TTC549 (cell line): ENCODE measurements around the gene CDH13.

Source experiments
- FAIRE-seq: peaks from 2 replicates; lab custom pipeline; 2012; peaks lifted over from hg19 to GRCh38; lab: Jason Lieb, UNC

Gene CDH13

GRCh38 chr16:83125999-83126568, 499.3 kb downstream of the CDH13 start:
- FAIRE-seq = no peak

DNA sequence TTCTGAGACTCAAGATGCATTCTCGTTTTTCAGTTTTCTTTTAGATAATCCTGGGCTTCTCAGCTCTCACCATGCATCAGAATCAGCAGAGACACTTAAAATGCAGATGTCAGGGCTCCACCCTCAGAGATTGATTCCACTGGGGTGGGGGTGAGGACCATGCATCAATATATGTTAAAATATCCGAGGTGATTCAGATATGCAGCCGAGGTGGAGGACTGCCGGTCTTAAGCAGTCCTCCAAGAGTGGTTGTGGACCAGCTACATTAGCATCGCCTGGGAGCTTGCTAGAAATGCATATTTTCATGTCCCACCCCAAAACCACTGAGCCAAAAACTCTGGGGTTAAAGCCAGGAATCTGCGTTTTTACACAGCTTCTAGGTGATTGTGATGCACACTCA, 501.3 kb downstream of the CDH13 start:
- FAIRE-seq = no peak

DNA sequence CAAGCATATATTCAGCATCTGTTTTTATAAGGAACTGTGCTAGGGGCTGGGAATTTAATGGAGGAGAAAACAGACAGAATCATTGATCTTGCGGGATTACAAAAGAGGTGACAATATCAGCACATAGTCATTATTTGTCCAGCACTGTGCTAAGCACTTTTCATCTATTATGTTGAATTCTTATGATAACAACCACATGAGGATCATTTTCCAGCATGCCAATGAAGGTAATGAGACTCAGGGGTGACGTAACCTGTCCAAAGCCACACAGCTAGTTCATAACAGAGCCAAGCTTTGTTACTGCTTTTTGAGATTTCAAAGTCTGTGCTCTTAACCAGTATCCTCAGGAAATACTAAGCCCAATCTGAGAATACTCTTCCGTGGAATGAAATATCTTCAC, 503.3 kb downstream of the CDH13 start:
- FAIRE-seq = no peak

GRCh38 chr16:83134638-83135037, 507.9 kb downstream of the CDH13 start:
- no peak for FAIRE-seq

DNA sequence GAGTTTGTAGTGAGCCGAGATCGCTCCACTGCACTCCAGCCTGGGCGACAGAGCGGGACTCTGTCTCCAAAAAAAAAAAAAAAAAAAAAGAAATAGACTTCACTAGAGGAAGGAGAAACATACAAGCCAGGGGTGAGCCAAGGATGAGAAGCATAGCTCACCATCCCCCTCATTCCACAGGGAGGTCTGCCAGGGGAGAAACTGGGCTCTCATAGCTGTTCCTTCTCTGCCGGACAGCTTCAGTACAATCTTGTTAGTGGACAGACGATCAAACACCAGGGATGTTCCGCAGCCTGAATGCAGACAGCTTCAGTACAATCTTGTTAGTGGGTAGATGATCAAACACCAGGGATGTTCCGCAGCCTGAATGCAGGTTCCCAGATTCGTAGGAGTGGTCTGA, 509.6 kb downstream of the CDH13 start:
- FAIRE-seq = no peak

DNA sequence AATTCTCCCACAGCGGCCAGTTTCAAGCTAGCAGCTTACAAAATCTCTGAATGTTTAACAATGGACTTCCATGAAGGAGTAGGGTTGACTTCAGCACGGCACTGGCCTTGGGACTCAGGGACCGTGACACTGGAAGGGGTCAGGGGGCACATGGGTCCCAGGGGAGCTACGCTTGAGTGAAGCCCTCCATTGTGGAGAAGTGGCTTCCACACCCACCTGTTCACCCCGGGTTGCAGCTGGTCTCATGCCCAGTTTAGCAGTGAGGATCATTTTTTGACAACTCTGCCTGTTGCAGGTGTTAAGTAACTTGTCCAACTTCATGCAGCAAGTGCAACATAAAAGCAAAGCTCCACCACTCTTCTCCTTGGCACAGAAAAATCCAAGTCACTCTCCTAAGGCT, 510.2 kb downstream of the CDH13 start:
- FAIRE-seq = no peak

- no peak for FAIRE-seq
These were observed 510.6 kb downstream of the CDH13 start for GRCh38 chr16:83137326-83137781.

- FAIRE-seq = no peak
These were observed 511.1 kb downstream of the CDH13 start for GRCh38 chr16:83137894-83138293.

- no peak for FAIRE-seq
These were observed 511.7 kb downstream of the CDH13 start for GRCh38 chr16:83138512-83138911.

DNA sequence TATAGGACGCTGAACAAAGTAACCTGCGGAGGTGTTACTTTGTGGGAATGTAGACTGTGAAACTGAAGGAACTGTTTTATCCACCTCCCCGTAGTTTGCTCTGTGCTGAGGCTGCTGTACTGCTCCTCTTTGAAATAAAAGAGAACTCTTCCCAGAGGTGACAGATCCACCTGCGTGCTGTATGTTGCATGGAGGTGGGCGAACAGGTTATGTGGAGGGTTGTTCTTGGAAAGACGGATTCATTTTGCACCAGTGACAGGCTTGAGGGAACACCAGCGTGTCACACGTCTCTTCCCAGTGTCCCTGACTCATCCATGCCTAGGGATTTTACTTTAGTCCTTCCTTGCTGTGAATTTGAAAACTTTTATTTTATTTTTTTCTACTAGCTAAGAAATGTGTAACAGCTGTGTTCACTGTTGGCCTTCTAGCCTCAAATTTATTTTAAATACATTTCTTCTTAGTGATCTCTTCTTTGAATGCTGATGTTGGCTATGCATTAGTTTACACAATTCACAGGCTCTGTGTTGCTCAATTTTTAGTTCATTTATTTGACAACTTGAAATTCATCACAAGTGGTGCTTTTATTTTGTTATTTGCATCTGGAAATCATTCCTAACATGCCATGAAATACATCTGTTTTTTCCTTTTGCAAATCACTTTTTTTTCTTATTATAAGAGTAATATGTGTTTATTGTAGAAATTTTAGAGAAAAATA, 512.4 kb downstream of the CDH13 start:
- FAIRE-seq = no peak

DNA sequence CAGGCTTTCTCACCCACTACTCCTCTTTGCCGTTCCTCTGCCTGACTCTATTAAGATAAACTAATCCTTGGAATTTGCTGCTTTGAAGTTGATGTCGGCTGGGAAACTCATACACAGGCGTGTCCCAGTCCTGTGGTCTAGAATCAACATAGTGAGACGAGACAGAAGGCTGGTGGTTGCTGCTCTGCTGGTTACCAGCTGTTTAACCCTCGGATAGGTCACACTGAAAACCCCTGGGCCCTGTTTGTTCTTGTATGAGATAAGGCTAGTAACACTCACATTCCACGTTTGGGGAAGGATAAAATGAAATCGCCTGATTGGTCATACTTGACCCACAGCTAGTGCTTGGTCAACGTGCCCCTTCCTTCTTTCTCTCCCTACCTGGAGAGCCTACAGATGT, 517.0 kb downstream of the CDH13 start:
- no peak for FAIRE-seq

GRCh38 chr16:83145297-83145696, 518.5 kb downstream of the CDH13 start:
- FAIRE-seq = no peak

DNA sequence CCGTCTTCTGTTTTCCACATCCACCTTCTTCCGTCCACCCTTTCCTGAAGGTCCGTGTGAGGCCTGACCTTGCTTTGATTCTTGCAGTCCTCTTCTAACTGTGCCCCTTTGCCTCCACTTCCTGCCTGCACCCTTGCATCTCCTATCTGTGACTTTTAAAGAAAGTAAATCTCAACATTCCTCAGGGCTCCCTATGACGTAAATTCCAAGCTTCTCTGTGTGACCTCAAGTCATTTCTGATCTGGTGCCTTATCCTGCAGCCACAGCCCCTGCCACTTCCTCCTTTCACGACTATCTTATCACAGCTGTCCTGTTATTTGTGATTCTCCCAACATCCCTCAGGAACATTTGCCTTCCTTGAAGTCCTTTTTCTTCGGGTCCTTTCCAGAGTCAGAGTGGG, 520.5 kb downstream of the CDH13 start:
- FAIRE-seq = no peak

DNA sequence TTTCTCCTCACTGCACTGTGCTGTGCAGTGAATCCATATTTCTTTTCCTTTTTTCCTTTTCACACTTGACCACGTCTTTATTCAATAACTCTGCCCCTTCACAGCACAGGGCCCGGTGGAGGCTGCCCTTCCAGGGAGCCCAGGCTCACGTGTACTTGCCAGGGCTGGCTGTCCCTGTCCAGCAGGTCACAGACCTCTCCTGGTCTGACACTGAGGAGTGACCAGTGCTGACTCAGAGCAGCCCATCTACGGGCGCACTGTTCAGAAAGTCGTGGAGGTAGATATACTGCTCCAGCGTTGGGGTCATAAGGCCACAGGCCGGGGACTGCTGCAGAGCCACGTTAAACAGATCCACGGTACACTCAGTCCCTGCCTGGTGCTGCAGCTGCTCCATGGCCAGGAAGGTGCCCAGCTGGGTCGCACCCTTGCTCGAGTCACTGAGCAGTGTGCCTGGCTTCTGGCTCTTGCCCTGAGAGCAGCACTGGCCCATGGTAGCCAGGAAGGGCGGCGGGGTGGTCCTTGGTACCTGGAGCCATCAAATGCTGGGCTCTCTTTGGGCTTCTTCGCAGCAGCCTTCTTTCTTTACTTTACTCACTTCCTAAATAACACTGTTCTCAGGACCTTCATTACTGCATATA, 531.7 kb downstream of the CDH13 start:
- FAIRE-seq = no peak

DNA sequence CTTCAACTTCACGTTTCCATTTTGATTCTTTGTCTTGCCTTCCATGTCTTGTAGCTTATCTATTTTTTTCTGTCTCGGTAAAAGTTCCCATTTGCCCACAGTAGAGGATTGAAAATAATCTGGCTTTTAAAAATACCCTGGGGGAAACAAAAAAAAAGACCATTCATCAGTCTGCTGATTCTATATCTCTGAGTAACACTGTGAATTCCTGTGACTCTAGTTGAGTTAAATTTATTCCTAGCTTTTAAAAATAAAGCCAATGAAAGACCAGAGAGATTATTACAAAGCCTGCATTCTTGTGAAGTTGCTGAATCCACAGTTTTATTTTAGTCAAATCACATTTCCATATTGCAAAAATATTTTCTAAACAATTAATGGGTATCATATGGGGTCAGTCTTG, 532.3 kb downstream of the CDH13 start:
- FAIRE-seq = no peak

DNA sequence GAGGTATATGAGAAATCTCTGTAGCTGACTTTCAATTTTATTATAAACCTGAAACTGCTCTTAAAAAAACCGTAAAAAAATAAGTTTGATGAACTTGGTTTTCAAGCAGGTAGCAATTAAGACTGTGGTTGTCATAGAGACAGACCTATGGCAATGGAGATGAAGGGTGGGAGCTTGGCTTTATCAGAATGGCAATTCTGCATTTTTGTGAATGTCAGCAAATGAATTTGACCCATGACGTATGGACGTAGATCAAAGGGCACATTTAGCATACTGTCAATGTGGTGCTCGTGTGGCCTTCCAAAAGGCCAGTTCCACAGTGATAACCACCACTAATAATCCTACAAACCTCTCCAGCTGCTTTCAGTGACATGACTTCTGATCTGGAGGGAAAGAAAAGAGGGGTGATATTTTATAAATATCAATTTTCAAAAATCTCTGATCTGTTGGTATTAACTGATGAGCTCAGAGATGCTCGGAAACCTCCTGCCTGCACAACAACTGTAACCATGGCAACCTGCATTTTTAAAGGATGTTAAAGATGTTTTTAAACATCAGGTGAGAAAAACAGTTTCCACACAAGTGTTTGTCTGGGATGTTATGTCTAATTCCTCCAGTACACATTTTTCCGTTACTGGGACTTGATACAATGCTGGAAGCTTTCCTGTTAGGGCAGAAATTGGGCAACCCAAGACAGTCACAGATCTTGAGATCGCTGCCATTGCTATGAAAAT, 533.7 kb downstream of the CDH13 start:
- no peak for FAIRE-seq

DNA sequence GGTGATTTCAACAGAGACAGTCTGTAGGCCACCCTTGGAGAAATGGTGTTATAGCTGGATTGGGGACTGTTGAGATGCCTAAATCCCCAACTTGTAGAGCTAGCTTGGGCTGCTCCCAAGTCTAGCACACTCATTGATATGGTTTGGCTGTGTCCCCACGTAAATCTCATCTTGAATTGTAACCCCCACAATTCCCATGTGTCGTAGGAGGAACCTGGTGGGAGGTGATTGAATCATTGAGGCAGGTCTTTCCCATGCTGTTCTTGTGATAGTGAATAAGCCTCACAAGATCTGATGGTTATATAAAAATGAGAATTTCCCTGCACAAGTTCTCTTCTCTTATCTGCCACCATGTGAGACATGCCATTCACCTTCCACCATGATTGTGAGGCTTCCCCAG, 536.0 kb downstream of the CDH13 start:
- FAIRE-seq = no peak

DNA sequence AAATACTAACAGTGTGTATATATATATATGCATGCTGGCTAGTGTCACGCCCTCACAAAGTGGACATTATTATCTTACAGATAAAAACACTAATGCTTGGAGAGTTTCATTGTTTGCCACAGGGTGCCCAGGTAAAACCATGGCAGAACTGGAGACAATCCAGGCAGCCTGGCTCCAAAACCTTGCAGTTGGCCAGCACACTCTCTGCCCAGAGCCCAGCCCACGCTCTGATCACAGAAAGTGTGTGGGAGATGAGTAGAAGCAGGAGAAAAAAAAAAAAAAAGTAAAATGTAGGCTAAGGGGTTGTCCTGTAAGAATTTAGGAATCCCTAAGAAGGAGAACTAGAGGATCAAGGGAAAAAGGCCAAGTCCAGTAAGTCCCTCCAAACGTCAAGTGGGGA, 538.0 kb downstream of the CDH13 start:
- no peak for FAIRE-seq

DNA sequence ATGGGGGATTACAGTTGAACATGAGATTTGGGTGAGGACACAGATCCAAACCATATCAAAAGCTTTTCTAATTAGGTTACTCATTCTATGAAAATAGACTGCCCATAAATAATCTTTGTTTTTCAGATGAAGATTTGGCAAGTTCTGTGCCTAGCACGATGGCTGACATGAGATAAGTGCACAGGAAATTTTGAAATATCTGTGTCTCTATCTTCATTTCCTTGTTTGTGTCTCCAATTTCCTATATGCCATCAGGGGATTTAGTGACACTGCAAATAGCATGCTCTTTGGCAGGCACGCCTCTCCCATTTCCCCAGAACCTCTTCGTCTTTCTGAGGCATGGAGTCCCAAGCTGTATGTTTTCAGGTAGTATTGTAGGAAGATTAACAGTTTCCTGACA, 544.6 kb downstream of the CDH13 start:
- no peak for FAIRE-seq

DNA sequence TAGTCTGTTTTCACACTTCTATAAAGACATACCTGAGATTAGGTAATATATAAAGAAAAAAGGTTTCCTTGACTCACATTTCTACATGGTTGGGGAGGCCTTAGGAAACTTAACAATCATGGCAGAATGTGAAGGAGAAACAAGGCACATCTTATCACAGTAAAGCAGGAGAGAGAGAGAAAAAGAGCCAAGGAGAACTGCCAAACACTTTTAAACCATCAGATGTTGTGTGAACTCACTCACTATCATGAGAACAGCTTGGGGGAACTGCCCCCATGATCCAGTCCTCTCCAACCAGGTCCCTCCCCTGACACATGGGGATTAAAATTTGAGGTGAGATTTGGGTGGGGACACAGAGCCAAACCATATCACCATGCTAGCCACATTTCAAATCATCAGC, 547.9 kb downstream of the CDH13 start:
- FAIRE-seq = no peak

GRCh38 chr16:83176802-83177201, 550.0 kb downstream of the CDH13 start:
- FAIRE-seq = no peak

DNA sequence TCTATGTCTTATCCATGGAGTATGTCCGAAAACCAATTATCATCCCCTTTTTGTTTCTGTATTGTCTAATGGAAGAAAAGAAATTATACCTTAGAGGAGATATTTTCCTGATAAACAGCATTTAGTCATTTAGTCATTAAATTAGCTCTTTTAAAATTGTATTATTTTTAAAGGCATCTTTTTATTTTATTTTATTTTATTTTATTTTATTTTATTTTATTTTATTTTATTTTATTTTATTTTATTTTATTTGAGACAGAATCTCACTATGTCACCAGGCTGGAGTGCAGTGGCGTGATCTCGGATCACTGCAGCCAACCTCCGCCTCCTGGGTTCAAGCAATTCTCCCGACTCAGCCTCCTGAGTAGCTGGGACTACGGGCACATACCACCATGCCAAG, 559.1 kb downstream of the CDH13 start:
- no peak for FAIRE-seq

GRCh38 chr16:83187405-83187804, 560.6 kb downstream of the CDH13 start:
- FAIRE-seq = no peak
